Activated B cell treated with CpG ODN at 0.5 μM for 24 hours (primary cell): ENCODE measurements around the gene CD2AP. TPM values are rescaled to one million over a fixed set of nuclear protein-coding genes. Genes with fewer than 3 reads are reported as not detected.

ENCODE experiments used
- ATAC-seq: fragments of 200-7000 bp; cut with Tn5 transposase; one replicate; pipeline ENCODE4 v1.10.0; 2021; ENCODE audit warnings: low read depth, mild to moderate bottlenecking, moderate library complexity
- CTCF ChIA-PET: fragments of 350-600 bp; sonication (Branson Sonifier 250); formaldehyde crosslinking; loops from one replicate; lab custom pipeline; 2021; ENCODE audit warnings: antibody characterized with exemption; lab: Charles Lee
- POLR2A ChIA-PET: fragments of 350-600 bp; sonication (Branson Sonifier 250); formaldehyde crosslinking; loops from one replicate; lab custom pipeline; 2021; ENCODE audit warnings: antibody characterized with exemption; lab: Charles Lee
- DNase-seq: peaks from one replicate; pipeline ENCODE4 v3.0.0; 2022
- H3K27ac Mint-ChIP-seq: one replicate; pipeline ENCODE4 v1.8.0; 2020; ENCODE audit warnings: mixed read lengths
- H3K27me3 Mint-ChIP-seq: one replicate; pipeline ENCODE4 v1.8.0; 2021; ENCODE audit warnings: mixed read lengths
- H3K36me3 Mint-ChIP-seq: one replicate; pipeline ENCODE4 v1.8.0; 2021; ENCODE audit warnings: low read depth, mixed read lengths
- H3K4me1 Mint-ChIP-seq: one replicate; pipeline ENCODE4 v1.8.0; 2021; ENCODE audit warnings: mixed read lengths
- H3K4me3 Mint-ChIP-seq: one replicate; pipeline ENCODE4 v1.8.0; 2020; ENCODE audit warnings: mild to moderate bottlenecking, mixed read lengths
- H3K9me3 Mint-ChIP-seq: one replicate; pipeline ENCODE4 v1.8.0; 2020; ENCODE audit warnings: mixed read lengths
- CTCF ChIP-seq: fragments of 200-600 bp; IDR thresholded peaks from one replicate; pipeline ENCODE4 v1.8.0; 2022; ENCODE audit warnings: antibody characterized with exemption, mild to moderate bottlenecking
- intact Hi-C: fragments of 100-400 bp; cut with micrococcal nuclease; formaldehyde crosslinking; loops from one replicate; pipeline ENCODE4 v1.15.1; 2024
- total RNA-seq: library from RNA; stranded (reverse); gene quantifications from 2 replicates; pipeline ENCODE4 v1.2.3, GENCODE V29; 2022

CD2AP gene
- total RNA-seq, 1 donor from 2014 or later = 34.1 TPM

- POLR2A ChIA-PET = no interaction called here
- DNase-seq (no peak), ATAC-seq (no peak)
- H3K9me3 Mint-ChIP-seq = no peaks in the 10 kb centered on the region
- peaks cover 2% of the 10 kb centered on the region for H3K4me1 Mint-ChIP-seq
- H3K4me3 Mint-ChIP-seq = no peak overlapping the region
- TF ChIP-seq CTCF = no peak
- H3K36me3 Mint-ChIP-seq = peaks cover 3% of the 10 kb centered on the region
- no peaks in the 10 kb centered on the region for H3K27me3 Mint-ChIP-seq
- CTCF ChIA-PET = interaction anchor here (1.3 to 3.1 kb wide), 9 partner anchors 8 to 1779 kb away, joined by 3 to 22 read pairs (median 7); no protein-coding TSS in a partner anchor
- no peak overlapping the region for H3K27ac Mint-ChIP-seq
- intact Hi-C loops = no loop called here
These were observed 153.0 kb downstream of the CD2AP start for GRCh38 chr6:47630587-47630986.

GRCh38 chr6:47631269-47631772 lies 153.7 kb downstream of the CD2AP start:
- Mint-ChIP-seq H3K36me3 (no peaks in the 10 kb centered on the region), H3K27ac (no peak overlapping the region), H3K27me3 (no peaks in the 10 kb centered on the region), H3K9me3 (no peaks in the 10 kb centered on the region), H3K4me1 (peaks cover 2% of the 10 kb centered on the region), H3K4me3 (no peak overlapping the region)
- DNase-seq (no peak), ATAC-seq (no peak)
- POLR2A ChIA-PET = interaction anchor here (0.6 kb wide), 1 partner anchor 20 kb away, joined by 3 read pairs; no protein-coding TSS in a partner anchor
- TF ChIP-seq CTCF = no peak
- CTCF ChIA-PET = interaction anchor here (0.7 to 3.1 kb wide), 15 partner anchors 8 to 1780 kb away, joined by 3 to 22 read pairs (median 4); partner anchors contain the start of gene CD2AP
- intact Hi-C loops = loop anchor here (1.0 kb wide), 4 partner anchors 103 to 1779 kb away; no protein-coding TSS in a partner anchor

GRCh38 chr6:47631797-47632196 lies 154.2 kb downstream of the CD2AP start:
- ATAC-seq = no peak
- no peak overlapping the region for H3K27ac Mint-ChIP-seq

GRCh38 chr6:47633141-47633540 lies 155.6 kb downstream of the CD2AP start:
- no peaks in the 10 kb centered on the region for H3K9me3 Mint-ChIP-seq
- no peak overlapping the region for H3K27ac Mint-ChIP-seq
- ChIA-PET CTCF (interaction anchor here (3.1 kb wide), 1 partner anchor 101 kb away, joined by 20 read pairs; no protein-coding TSS in a partner anchor), POLR2A (no interaction called here)
- no peak for ATAC-seq
- no peaks in the 10 kb centered on the region for H3K36me3 Mint-ChIP-seq
- H3K27me3 Mint-ChIP-seq = peaks cover 5% of the 10 kb centered on the region
- no peak for DNase-seq
- H3K4me1 Mint-ChIP-seq = peaks cover 2% of the 10 kb centered on the region
- intact Hi-C loops = no loop called here
- no peak for TF ChIP-seq CTCF
- H3K4me3 Mint-ChIP-seq = no peak overlapping the region

More at GRCh38 chr6:47631797-47632196, 154.2 kb downstream of the CD2AP start:
- peaks cover 2% of the 10 kb centered on the region for H3K4me1 Mint-ChIP-seq
- ChIA-PET CTCF (interaction anchor here (0.7 to 3.1 kb wide), 14 partner anchors 9 to 1779 kb away, joined by 3 to 22 read pairs (median 5); partner anchors contain the start of gene CD2AP), POLR2A (interaction anchor here (0.6 kb wide), 1 partner anchor 20 kb away, joined by 3 read pairs; no protein-coding TSS in a partner anchor)
- no peaks in the 10 kb centered on the region for H3K27me3 Mint-ChIP-seq
- TF ChIP-seq CTCF = no peak
- DNase-seq = no peak
- no peaks in the 10 kb centered on the region for H3K9me3 Mint-ChIP-seq
- intact Hi-C loops = loop anchor here (1.0 kb wide), 4 partner anchors 103 to 1779 kb away; no protein-coding TSS in a partner anchor
- no peak overlapping the region for H3K4me3 Mint-ChIP-seq
- H3K36me3 Mint-ChIP-seq = no peaks in the 10 kb centered on the region

- TF ChIP-seq CTCF = no peak
- Mint-ChIP-seq H3K4me3 (no peak overlapping the region), H3K4me1 (peaks cover 2% of the 10 kb centered on the region), H3K27me3 (peaks cover 11% of the 10 kb centered on the region), H3K36me3 (no peaks in the 10 kb centered on the region), H3K9me3 (no peaks in the 10 kb centered on the region), H3K27ac (no peak overlapping the region)
- CTCF ChIA-PET = no interaction called here
- POLR2A ChIA-PET = no interaction called here
- DNase-seq (no peak), ATAC-seq (no peak)
- intact Hi-C loops = no loop called here
These were observed 156.8 kb downstream of the CD2AP start for GRCh38 chr6:47634210-47635047.
